ENCODE results near the gene TENM4. TPM values are rescaled to one million over a fixed set of nuclear protein-coding genes. Genes with fewer than 3 reads are reported as not detected.

The TENM4 gene
- total RNA-seq, 4 donors from 2014 or later: 5.5 to 12.3 (median 8.9) TPM

GRCh38 chr11:78922859-78923625 is 517.8 kb downstream of the TENM4 start:
- Histone ChIP-seq H3K36me3 (no peaks in the 10 kb centered on the region), H3K4me3 (no peak overlapping the region), H3K27ac (no peak overlapping the region), H3K27me3 (no peaks in the 10 kb centered on the region), H3K4me1 (peaks cover 0 to 4% (median 0%) of the 10 kb centered on the region in 3 donors), H3K9me3 (no peaks in the 10 kb centered on the region)
- no peak for ATAC-seq
- no peak for TF ChIP-seq POLR2A (IDR thresholded peaks at IDR 0.05)
- TF ChIP-seq POLR2AphosphoS5 (IDR thresholded peaks at IDR 0.05): no peak
- TF ChIP-seq CTCF (IDR thresholded peaks at IDR 0.05): no peak
- TF ChIP-seq EP300 (IDR thresholded peaks at IDR 0.05): no peak
- WGBS, 2 donors (ENCODE audit: low coverage in 1 of 2): 90 to 96% methylated on average over 4 to 5 of the region's 5 CpGs

GRCh38 chr11:78921509-78921908 is 519.3 kb downstream of the TENM4 start:
- no peaks in the 10 kb centered on the region for H3K36me3 ChIP-seq
- ATAC-seq: no peak
- TF ChIP-seq POLR2A (IDR thresholded peaks at IDR 0.05) (no peak), EP300 (IDR thresholded peaks at IDR 0.05) (no peak), CTCF (IDR thresholded peaks at IDR 0.05) (no peak)
- no peak overlapping the region for H3K27ac ChIP-seq
- no peaks in the 10 kb centered on the region for H3K27me3 ChIP-seq
- WGBS, 2 donors (ENCODE audit: low coverage in 1 of 2): 80% methylated on average over 1 of the region's 3 CpGs; no CpG with 5 or more reads in 1 of the 2 donors
- no peaks in the 10 kb centered on the region for H3K4me1 ChIP-seq
- no peak overlapping the region for H3K4me3 ChIP-seq
- H3K9me3 ChIP-seq: no peaks in the 10 kb centered on the region

GRCh38 chr11:78920329-78920728 is 520.5 kb downstream of the TENM4 start:
- no peak for TF ChIP-seq CTCF (IDR thresholded peaks at IDR 0.05)
- H3K9me3 ChIP-seq: no peaks in the 10 kb centered on the region
- no peak overlapping the region for H3K27ac ChIP-seq
- WGBS, 2 donors (ENCODE audit: low coverage in 1 of 2): 69 to 75% methylated on average over 9 of the region's 9 CpGs
- H3K4me3 ChIP-seq: no peak overlapping the region
- H3K36me3 ChIP-seq: no peaks in the 10 kb centered on the region
- ATAC-seq: no peak
- H3K27me3 ChIP-seq: no peaks in the 10 kb centered on the region
- no peaks in the 10 kb centered on the region for H3K4me1 ChIP-seq

GRCh38 chr11:78916759-78917158 is 524.1 kb downstream of the TENM4 start:
- H3K9me3 ChIP-seq: no peaks in the 10 kb centered on the region
- H3K27me3 ChIP-seq: no peaks in the 10 kb centered on the region
- no peaks in the 10 kb centered on the region for H3K36me3 ChIP-seq
- H3K4me3 ChIP-seq: no peak overlapping the region
- TF ChIP-seq POLR2AphosphoS5 (IDR thresholded peaks at IDR 0.05): no peak
- TF ChIP-seq CTCF (IDR thresholded peaks at IDR 0.05): no peak
- no peak for TF ChIP-seq EP300 (IDR thresholded peaks at IDR 0.05)
- TF ChIP-seq POLR2A (IDR thresholded peaks at IDR 0.05): no peak
- H3K27ac ChIP-seq: no peak overlapping the region
- no peaks in the 10 kb centered on the region for H3K4me1 ChIP-seq
- WGBS, 2 donors (ENCODE audit: low coverage in 1 of 2): 76 to 100% methylated on average over 1 of the region's 1 CpG
- no peak for ATAC-seq

- WGBS, 2 donors (ENCODE audit: low coverage in 1 of 2): 78 to 100% methylated on average over 1 of the region's 1 CpG
- H3K27ac ChIP-seq: no peak overlapping the region
- H3K36me3 ChIP-seq: no peaks in the 10 kb centered on the region
- ATAC-seq: no peak
- H3K4me3 ChIP-seq: no peak overlapping the region
- TF ChIP-seq POLR2A (IDR thresholded peaks at IDR 0.05) (no peak), POLR2AphosphoS5 (IDR thresholded peaks at IDR 0.05) (no peak), EP300 (IDR thresholded peaks at IDR 0.05) (no peak), CTCF (IDR thresholded peaks at IDR 0.05) (no peak)
- no peaks in the 10 kb centered on the region for H3K9me3 ChIP-seq
- H3K27me3 ChIP-seq: no peaks in the 10 kb centered on the region
- H3K4me1 ChIP-seq: no peaks in the 10 kb centered on the region
These were observed 526.3 kb downstream of the TENM4 start for GRCh38 chr11:78914503-78914902.
